Measurements from ENCODE around the gene MKRN2OS. TPM values are rescaled to one million over a fixed set of nuclear protein-coding genes. Genes with fewer than 3 reads are reported as not detected.

The MKRN2OS gene
- total RNA-seq, 1 donor from 2014 or later = not detected

DNA sequence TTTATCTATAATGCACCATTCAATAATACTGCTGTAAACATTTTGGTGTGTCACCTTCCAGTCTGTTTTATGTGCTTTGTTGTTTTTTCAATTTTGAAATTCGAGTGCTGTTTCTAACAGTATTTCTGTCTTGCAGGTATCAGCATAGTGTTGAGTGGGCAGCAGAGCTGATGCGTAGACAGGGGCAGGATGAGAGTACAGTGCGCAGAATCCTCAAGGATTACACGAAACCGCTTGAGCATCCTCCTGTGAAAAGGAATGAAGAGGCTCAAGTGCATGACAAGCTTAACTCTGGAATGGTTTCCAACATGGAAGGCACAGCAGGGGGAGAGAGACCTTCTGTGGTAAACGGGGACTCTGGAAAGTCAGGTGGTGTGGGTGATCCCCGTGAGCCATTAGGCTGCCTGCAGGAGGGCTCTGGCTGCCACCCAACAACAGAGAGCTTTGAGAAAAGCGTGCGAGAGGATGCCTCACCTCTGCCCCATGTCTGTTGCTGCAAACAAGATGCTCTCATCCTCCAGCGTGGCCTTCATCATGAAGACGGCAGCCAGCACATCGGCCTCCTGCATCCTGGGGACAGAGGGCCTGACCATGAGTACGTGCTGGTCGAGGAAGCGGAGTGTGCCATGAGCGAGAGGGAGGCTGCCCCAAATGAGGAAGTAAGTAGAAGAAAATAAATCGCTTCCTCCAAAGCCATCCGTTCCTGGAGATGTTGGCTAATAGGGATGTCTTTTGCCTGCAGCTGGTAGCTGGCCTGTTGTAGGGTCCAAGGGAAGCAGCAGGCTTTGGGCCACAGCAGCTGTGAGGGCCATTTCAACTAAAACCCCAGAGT is 42.0 kb downstream of the MKRN2OS start:
- TF ChIP-seq, protein P1, sequence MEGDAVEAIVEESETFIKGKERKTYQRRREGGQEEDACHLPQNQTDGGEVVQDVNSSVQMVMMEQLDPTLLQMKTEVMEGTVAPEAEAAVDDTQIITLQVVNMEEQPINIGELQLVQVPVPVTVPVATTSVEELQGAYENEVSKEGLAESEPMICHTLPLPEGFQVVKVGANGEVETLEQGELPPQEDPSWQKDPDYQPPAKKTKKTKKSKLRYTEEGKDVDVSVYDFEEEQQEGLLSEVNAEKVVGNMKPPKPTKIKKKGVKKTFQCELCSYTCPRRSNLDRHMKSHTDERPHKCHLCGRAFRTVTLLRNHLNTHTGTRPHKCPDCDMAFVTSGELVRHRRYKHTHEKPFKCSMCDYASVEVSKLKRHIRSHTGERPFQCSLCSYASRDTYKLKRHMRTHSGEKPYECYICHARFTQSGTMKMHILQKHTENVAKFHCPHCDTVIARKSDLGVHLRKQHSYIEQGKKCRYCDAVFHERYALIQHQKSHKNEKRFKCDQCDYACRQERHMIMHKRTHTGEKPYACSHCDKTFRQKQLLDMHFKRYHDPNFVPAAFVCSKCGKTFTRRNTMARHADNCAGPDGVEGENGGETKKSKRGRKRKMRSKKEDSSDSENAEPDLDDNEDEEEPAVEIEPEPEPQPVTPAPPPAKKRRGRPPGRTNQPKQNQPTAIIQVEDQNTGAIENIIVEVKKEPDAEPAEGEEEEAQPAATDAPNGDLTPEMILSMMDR (IDR thresholded peaks at IDR 0.05; ENCODE audit: partially characterized antibody, unreplicated experiment) = no peak

DNA sequence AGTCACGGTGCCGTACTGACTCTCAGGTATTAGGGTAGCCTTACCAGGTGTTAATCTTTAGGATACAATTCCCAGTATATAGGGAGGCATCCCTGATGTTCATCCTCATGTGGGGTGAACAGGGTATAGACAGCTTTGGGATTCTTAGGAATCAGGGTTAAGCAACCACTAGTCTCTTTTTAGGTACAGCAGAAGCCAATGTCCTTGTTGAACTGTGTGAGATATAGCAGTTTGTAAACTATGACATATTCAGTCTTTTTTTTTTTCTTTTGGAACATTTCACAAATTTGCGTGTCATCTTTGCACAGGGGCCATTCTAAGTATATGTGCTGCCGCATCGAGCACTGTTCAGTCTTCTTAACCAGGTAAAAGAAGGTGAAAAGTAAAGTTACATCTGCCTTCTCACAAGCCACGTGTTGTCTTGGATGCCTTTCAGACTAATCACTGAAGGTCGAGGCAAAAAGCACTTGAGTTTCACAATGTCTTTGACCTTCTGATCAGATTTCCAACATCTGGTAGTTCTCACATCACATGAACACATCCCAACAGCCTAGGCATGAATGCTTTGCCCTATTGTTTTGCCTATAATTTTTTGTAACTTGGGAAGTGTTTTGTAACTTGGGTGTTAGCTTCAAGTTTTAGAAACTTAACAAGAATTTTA is 43.8 kb downstream of the MKRN2OS start:
- Mint-ChIP-seq H3K36me3 (ENCODE audit: unreplicated experiment) (peaks cover 11% of the 10 kb centered on the region), H3K27me3 (ENCODE audit: unreplicated experiment) (peaks cover 2% of the 10 kb centered on the region), H3K27ac (ENCODE audit: unreplicated experiment) (no peak overlapping the region), H3K4me1 (ENCODE audit: low read depth, unreplicated experiment) (peaks cover 6% of the 10 kb centered on the region), H3K9me3 (ENCODE audit: unreplicated experiment) (peaks cover 4% of the 10 kb centered on the region), H3K4me3 (ENCODE audit: unreplicated experiment) (no peak overlapping the region)
- TF ChIP-seq, protein P1 (IDR thresholded peaks at IDR 0.05; ENCODE audit: partially characterized antibody, unreplicated experiment) = no peak
- no peak for DNase-seq

More for the DNA sequence above, 42.0 kb downstream of the MKRN2OS start:
- Mint-ChIP-seq H3K4me3 (ENCODE audit: unreplicated experiment) (no peak overlapping the region), H3K27ac (ENCODE audit: unreplicated experiment) (peak overlapping the region; percentile 55), H3K36me3 (ENCODE audit: unreplicated experiment) (peaks cover 7% of the 10 kb centered on the region), H3K9me3 (ENCODE audit: unreplicated experiment) (peaks cover 12% of the 10 kb centered on the region), H3K27me3 (ENCODE audit: unreplicated experiment) (peaks cover 9% of the 10 kb centered on the region), H3K4me1 (ENCODE audit: low read depth, unreplicated experiment) (peaks cover 12% of the 10 kb centered on the region)
- no peak for DNase-seq

DNA sequence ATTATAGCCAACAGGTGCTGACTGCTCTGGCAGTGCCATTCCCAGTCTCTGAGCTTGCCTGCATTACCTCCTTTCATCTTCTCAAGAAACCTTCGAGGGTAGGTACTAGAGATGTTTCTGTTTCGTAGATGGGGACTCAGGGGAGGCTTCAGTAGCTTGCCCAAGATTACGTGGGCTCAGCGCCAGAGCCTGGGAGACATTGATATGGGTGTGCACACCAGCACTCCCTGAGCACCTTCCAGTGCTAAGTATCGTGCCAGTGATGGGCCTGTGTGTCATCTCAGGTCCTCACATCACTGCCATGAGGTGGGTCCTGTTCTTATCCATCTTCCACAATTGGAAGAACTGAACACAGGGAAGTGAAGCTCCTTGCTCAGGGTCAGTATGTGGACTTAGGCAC is 45.8 kb downstream of the MKRN2OS start:
- DNase-seq = no peak
- no peak overlapping the region for H3K27ac Mint-ChIP-seq (ENCODE audit: unreplicated experiment)
- peaks cover 7% of the 10 kb centered on the region for H3K4me1 Mint-ChIP-seq (ENCODE audit: low read depth, unreplicated experiment)
- peaks cover 4% of the 10 kb centered on the region for H3K9me3 Mint-ChIP-seq (ENCODE audit: unreplicated experiment)
- H3K4me3 Mint-ChIP-seq (ENCODE audit: unreplicated experiment) = no peak overlapping the region
- TF ChIP-seq, protein P1 (IDR thresholded peaks at IDR 0.05; ENCODE audit: partially characterized antibody, unreplicated experiment) = no peak
- peaks cover 11% of the 10 kb centered on the region for H3K36me3 Mint-ChIP-seq (ENCODE audit: unreplicated experiment)
- peaks cover 2% of the 10 kb centered on the region for H3K27me3 Mint-ChIP-seq (ENCODE audit: unreplicated experiment)

DNA sequence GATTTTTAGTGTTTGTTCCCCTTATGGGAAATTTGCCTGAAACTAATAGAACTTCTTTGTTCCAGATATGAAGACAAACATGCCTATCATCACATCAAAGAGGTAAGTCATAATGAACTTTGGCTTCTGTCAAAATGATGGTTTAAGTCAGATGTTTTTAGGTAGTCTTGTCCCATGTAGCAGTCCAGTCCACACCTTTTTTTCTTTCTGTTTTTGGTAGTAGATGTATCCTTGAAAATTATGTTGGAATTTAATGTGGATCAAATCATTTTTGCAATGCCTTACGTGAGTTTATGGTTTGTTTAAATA is 48.9 kb downstream of the MKRN2OS start:
- Mint-ChIP-seq H3K4me3 (ENCODE audit: unreplicated experiment) (no peak overlapping the region), H3K27me3 (ENCODE audit: unreplicated experiment) (no peaks in the 10 kb centered on the region), H3K4me1 (ENCODE audit: low read depth, unreplicated experiment) (peaks cover 7% of the 10 kb centered on the region), H3K27ac (ENCODE audit: unreplicated experiment) (no peak overlapping the region), H3K36me3 (ENCODE audit: unreplicated experiment) (peaks cover 4% of the 10 kb centered on the region), H3K9me3 (ENCODE audit: unreplicated experiment) (peaks cover 3% of the 10 kb centered on the region)
- no peak for DNase-seq
- TF ChIP-seq, protein P1 (IDR thresholded peaks at IDR 0.05; ENCODE audit: partially characterized antibody, unreplicated experiment) = no peak
